Measurements from ENCODE around the gene KIF4B.

DNA sequence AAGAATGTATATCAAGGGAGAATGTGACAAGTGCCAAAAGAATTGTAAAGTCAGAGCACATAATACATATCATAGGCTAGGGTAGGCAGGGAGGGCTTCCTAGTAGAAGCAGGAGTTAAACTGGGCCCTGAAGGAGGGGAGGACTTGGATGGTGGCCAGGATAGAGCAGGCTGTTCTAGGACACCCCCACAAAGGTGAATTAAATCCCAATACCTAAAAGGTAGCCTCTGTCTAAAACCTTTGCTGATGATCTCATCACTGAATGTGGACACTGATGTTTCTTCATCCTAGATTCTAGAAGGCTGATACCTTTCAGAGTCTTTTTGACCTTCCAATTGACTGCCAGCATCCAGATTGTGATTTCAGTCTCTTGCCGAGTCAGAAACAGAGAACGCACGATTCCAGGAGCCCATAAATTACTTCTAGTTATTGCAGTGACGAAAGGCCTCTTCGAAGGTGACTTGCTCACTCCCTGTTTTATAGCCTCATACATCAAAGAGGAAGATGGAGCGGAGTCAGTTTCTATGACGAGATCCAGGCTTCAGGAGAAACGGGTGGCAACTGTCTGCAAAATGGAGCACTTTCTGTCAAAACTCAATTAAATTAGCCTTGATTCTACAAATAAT is 43.2 kb downstream of the KIF4B start:
- TF ChIP-seq, protein P1, sequence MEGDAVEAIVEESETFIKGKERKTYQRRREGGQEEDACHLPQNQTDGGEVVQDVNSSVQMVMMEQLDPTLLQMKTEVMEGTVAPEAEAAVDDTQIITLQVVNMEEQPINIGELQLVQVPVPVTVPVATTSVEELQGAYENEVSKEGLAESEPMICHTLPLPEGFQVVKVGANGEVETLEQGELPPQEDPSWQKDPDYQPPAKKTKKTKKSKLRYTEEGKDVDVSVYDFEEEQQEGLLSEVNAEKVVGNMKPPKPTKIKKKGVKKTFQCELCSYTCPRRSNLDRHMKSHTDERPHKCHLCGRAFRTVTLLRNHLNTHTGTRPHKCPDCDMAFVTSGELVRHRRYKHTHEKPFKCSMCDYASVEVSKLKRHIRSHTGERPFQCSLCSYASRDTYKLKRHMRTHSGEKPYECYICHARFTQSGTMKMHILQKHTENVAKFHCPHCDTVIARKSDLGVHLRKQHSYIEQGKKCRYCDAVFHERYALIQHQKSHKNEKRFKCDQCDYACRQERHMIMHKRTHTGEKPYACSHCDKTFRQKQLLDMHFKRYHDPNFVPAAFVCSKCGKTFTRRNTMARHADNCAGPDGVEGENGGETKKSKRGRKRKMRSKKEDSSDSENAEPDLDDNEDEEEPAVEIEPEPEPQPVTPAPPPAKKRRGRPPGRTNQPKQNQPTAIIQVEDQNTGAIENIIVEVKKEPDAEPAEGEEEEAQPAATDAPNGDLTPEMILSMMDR (IDR thresholded peaks at IDR 0.05; ENCODE audit: control extremely low read depth in 1 of 3, insufficient read depth in 1 of 3, low read depth in 1 of 3, low read length in 3 of 3) = no peak
- no peak for TF ChIP-seq CEBPB (IDR thresholded peaks at IDR 0.05; ENCODE audit: low read depth, low read length)
- TF ChIP-seq, protein P2, sequence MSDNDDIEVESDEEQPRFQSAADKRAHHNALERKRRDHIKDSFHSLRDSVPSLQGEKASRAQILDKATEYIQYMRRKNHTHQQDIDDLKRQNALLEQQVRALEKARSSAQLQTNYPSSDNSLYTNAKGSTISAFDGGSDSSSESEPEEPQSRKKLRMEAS (IDR thresholded peaks at IDR 0.05) = no peak
- TF ChIP-seq JUND (IDR thresholded peaks at IDR 0.05; ENCODE audit: low read length) = no peak
- TF ChIP-seq EP300 (IDR thresholded peaks at IDR 0.05; ENCODE audit: borderline replicate concordance in 1 of 2, low read depth in 2 of 2, low read length in 2 of 2) = no peak
- TF ChIP-seq CREB1 (IDR thresholded peaks at IDR 0.05) = no peak
- TF ChIP-seq SP1 (IDR thresholded peaks at IDR 0.05; ENCODE audit: low read depth, low read length) = no peak
- no peak for TF ChIP-seq TAF1 (IDR thresholded peaks at IDR 0.05; ENCODE audit: low read depth, low read length)
- no peak for TF ChIP-seq POLR2A (IDR thresholded peaks at IDR 0.05; ENCODE audit: control extremely low read depth in 1 of 2, low read depth in 2 of 2, low read length in 2 of 2)
- TF ChIP-seq RBBP5 (IDR thresholded peaks at IDR 0.05; ENCODE audit: borderline replicate concordance, low read depth, low read length) = no peak

All from H1 (cell line).